Endodermal cell (in vitro differentiated cells): Measurements from ENCODE around the gene TMC8. TPM values are rescaled to one million over a fixed set of nuclear protein-coding genes. Genes with fewer than 3 reads are reported as not detected.

Source experiments
- DNase-seq: peaks from one replicate; pipeline ENCODE4 v3.0.0-alpha.2; 2017
- H3K27ac ChIP-seq: 2 replicates; pipeline ENCODE4 v1.5.1; 2013; ENCODE audit warnings: mild to moderate bottlenecking, low read depth, low read length, moderate library complexity
- H3K27me3 ChIP-seq: 2 replicates; pipeline ENCODE4 v1.6.1; 2013; ENCODE audit warnings: mild to moderate bottlenecking, low read length, moderate library complexity; ENCODE audit not compliant: insufficient read depth, control insufficient read depth, poor library complexity, severe bottlenecking
- H3K36me3 ChIP-seq: 2 replicates; pipeline ENCODE4 v1.7.0; 2013; ENCODE audit warnings: mild to moderate bottlenecking, low read length, moderate library complexity; ENCODE audit not compliant: control insufficient read depth, insufficient read depth
- H3K4me1 ChIP-seq: one replicate; pipeline ENCODE4 v1.7.0; 2013; ENCODE audit warnings: low read length; ENCODE audit not compliant: control insufficient read depth, insufficient read depth
- H3K4me3 ChIP-seq: 2 replicates; pipeline ENCODE4 v1.5.1; 2013; ENCODE audit warnings: mild to moderate bottlenecking, low read length, moderate library complexity
- H3K9ac ChIP-seq: 2 replicates; pipeline ENCODE4 v1.6.1; 2013; ENCODE audit warnings: mild to moderate bottlenecking, low read length, moderate library complexity; ENCODE audit not compliant: poor library complexity, severe bottlenecking; ENCODE audit errors: extremely low read depth
- H3K9me3 ChIP-seq: 2 replicates; pipeline ENCODE4 v1.6.1; 2013; ENCODE audit warnings: mild to moderate bottlenecking, low read length, moderate library complexity; ENCODE audit not compliant: control insufficient read depth
- H3K27ac Mint-ChIP-seq: 2 replicates; pipeline ENCODE4 v1.8.0; 2020; ENCODE audit warnings: mixed read lengths
- H3K27me3 Mint-ChIP-seq: 2 replicates; pipeline ENCODE4 v1.8.0; 2021; ENCODE audit warnings: mild to moderate bottlenecking, mixed read lengths; ENCODE audit not compliant: insufficient read depth
- H3K36me3 Mint-ChIP-seq: 2 replicates; pipeline ENCODE4 v1.8.0; 2020; ENCODE audit warnings: low read depth, mixed read lengths
- H3K4me1 Mint-ChIP-seq: 2 replicates; pipeline ENCODE4 v1.8.0; 2020; ENCODE audit warnings: mixed read lengths
- H3K4me3 Mint-ChIP-seq: 2 replicates; pipeline ENCODE4 v1.8.0; 2020; ENCODE audit warnings: mild to moderate bottlenecking, moderate library complexity, mixed read lengths
- H3K9me3 Mint-ChIP-seq: 2 replicates; pipeline ENCODE4 v1.8.0; 2020; ENCODE audit warnings: mild to moderate bottlenecking, mixed read lengths
- CTCF ChIP-seq: fragments of 200-600 bp; sonication (generic); conservative IDR thresholded peaks from 2 replicates; pipeline ENCODE4 v1.5.0; 2021; ENCODE audit warnings: antibody characterized with exemption, mild to moderate bottlenecking
- WGBS, 2 experiments: methylation state at CpG; one replicate each; pipeline versions ENCODE4 v1.1.5 to v1.1.7; 2013; ENCODE audit warnings: missing lambda C conversion rate in 2 of 2, mixed read lengths in 1 of 2; ENCODE audit not compliant: insufficient coverage in 1 of 2, insufficient read length in 1 of 2; 5-methylcytosine and 5-hydroxymethylcytosine counted together
- total RNA-seq, 2 donors: library from RNA; stranded (reverse); fragmentation: NEBNext Ultra II Directional in 1 of 2; extraction: Animal tissue kit (Norgen Biotek cat#: 25700) in 1 of 2; gene quantifications; 2 replicates in 1 of 2; 3 replicates in 1 of 2; pipeline ENCODE4 v1.2.1, GENCODE V29; 2021

Gene TMC8
- total RNA-seq, 2 donors from 2014 or later: 0.90 to 3.0 TPM

GRCh38 chr17:78110363-78111015 is 20.1 kb upstream of the TMC8 start:
- Histone ChIP-seq H3K4me1 (no peaks in the 10 kb centered on the region), H3K9ac (no peak overlapping the region), H3K4me3 (no peak overlapping the region), H3K27ac (no peak overlapping the region), H3K9me3 (no peaks in the 10 kb centered on the region), H3K36me3 (peaks cover 35% of the 10 kb centered on the region), H3K27me3 (no peaks in the 10 kb centered on the region)
- peak; percentile 50 for DNase-seq
- WGBS, 2 experiments: 95 to 97% methylated on average over 22 of the region's 22 CpGs
- Mint-ChIP-seq H3K27me3 (no peaks in the 10 kb centered on the region), H3K36me3 (peaks cover 46% of the 10 kb centered on the region), H3K27ac (no peak overlapping the region), H3K9me3 (no peaks in the 10 kb centered on the region), H3K4me3 (no peak overlapping the region), H3K4me1 (no peaks in the 10 kb centered on the region)
- TF ChIP-seq CTCF: no peak

GRCh38 chr17:78111016-78111726 is 19.4 kb upstream of the TMC8 start:
- TF ChIP-seq CTCF: no peak
- H3K9me3 Mint-ChIP-seq: no peaks in the 10 kb centered on the region
- no peaks in the 10 kb centered on the region for H3K4me1 ChIP-seq
- H3K27ac ChIP-seq: no peak overlapping the region
- H3K9ac ChIP-seq: no peak overlapping the region
- H3K27me3 Mint-ChIP-seq: no peaks in the 10 kb centered on the region
- H3K36me3 Mint-ChIP-seq: peaks cover 45% of the 10 kb centered on the region
- no peak for DNase-seq
- no peaks in the 10 kb centered on the region for H3K9me3 ChIP-seq
- no peaks in the 10 kb centered on the region for H3K27me3 ChIP-seq
- no peak overlapping the region for H3K4me3 ChIP-seq
- WGBS, 2 experiments: 93% methylated on average over 16 to 19 of the region's 19 CpGs
- H3K4me3 Mint-ChIP-seq: no peak overlapping the region
- no peaks in the 10 kb centered on the region for H3K4me1 Mint-ChIP-seq
- no peak overlapping the region for H3K27ac Mint-ChIP-seq
- H3K36me3 ChIP-seq: peaks cover 30% of the 10 kb centered on the region

- no peaks in the 10 kb centered on the region for H3K4me1 ChIP-seq
- H3K36me3 ChIP-seq: peaks cover 28% of the 10 kb centered on the region
- H3K27me3 ChIP-seq: no peaks in the 10 kb centered on the region
- Mint-ChIP-seq H3K36me3 (peaks cover 45% of the 10 kb centered on the region), H3K27me3 (no peaks in the 10 kb centered on the region), H3K4me3 (no peak overlapping the region), H3K9me3 (no peaks in the 10 kb centered on the region), H3K4me1 (no peaks in the 10 kb centered on the region), H3K27ac (no peak overlapping the region)
- TF ChIP-seq CTCF: no peak
- WGBS, 2 experiments: 93 to 97% methylated on average over 6 to 28 of the region's 28 CpGs
- no peak overlapping the region for H3K9ac ChIP-seq
- H3K4me3 ChIP-seq: no peak overlapping the region
- no peak overlapping the region for H3K27ac ChIP-seq
- no peaks in the 10 kb centered on the region for H3K9me3 ChIP-seq
- DNase-seq: no peak
Measured at GRCh38 chr17:78111727-78112517, 18.6 kb upstream of the TMC8 start.
